SK-N-SH treated with all-trans-retinoic acid at 6 μM for 48 hours (cell line): ENCODE data around the gene SLC18A2.
A peak's percentile ranks its signal among the peaks of the same experiment; 100 is the strongest.

Source experiments
- ATAC-seq: fragments of 200-7000 bp; cut with Tn5 transposase; 3 replicates; pipeline ENCODE4 v1.9.1; 2020; ENCODE audit warnings: mild to moderate bottlenecking, moderate library complexity
- ARNTL ChIP-seq: fragments of 450-650 bp; formaldehyde crosslinking; IDR thresholded peaks from 2 replicates; pipeline ENCODE4 v1.5.0; 2020; ENCODE audit warnings: low read depth, mild to moderate bottlenecking, moderate library complexity, borderline replicate concordance
- CREB5 ChIP-seq: fragments of 250-450 bp; sonication (Bioruptor Pico); IDR thresholded peaks from 2 replicates; pipeline ENCODE4 v1.5.1; 2020; ENCODE audit warnings: low read depth, mild to moderate bottlenecking, moderate library complexity
- CSDC2 ChIP-seq: fragments of 250-450 bp; sonication (Bioruptor Pico); IDR thresholded peaks from 2 replicates; pipeline ENCODE4 v1.5.0; 2020; ENCODE audit warnings: mild to moderate bottlenecking, moderate library complexity
- CSRNP3 ChIP-seq: fragments of 250-450 bp; sonication (Bioruptor Pico); IDR thresholded peaks from 2 replicates; pipeline ENCODE4 v1.5.1; 2021; ENCODE audit warnings: mild to moderate bottlenecking, moderate library complexity
- ESRRG ChIP-seq: fragments of 250-450 bp; sonication (Bioruptor Pico); IDR thresholded peaks from 2 replicates; pipeline ENCODE4 v1.6.1; 2021; ENCODE audit warnings: mild to moderate bottlenecking
- GLIS3 ChIP-seq: fragments of 250-450 bp; sonication (Bioruptor Pico); IDR thresholded peaks from 2 replicates; pipeline ENCODE4 v1.5.0; 2020; ENCODE audit warnings: mild to moderate bottlenecking, moderate library complexity
- ISL1 ChIP-seq: fragments of 250-450 bp; sonication (Bioruptor Pico); IDR thresholded peaks from 2 replicates; pipeline ENCODE4 v2.1.2; 2022; ENCODE audit warnings: mild to moderate bottlenecking, moderate library complexity
- PATZ1 ChIP-seq: fragments of 250-450 bp; sonication (Bioruptor Pico); IDR thresholded peaks from 2 replicates; pipeline ENCODE4 v1.8.0; 2020; ENCODE audit warnings: mild to moderate bottlenecking, moderate library complexity, borderline replicate concordance
- POU6F1 ChIP-seq: fragments of 250-450 bp; sonication (Bioruptor Pico); IDR thresholded peaks from 2 replicates; pipeline ENCODE4 v1.8.0; 2021; ENCODE audit warnings: low read depth, mild to moderate bottlenecking, moderate library complexity, borderline replicate concordance
- RARB ChIP-seq: fragments of 250-450 bp; sonication (Bioruptor Pico); IDR thresholded peaks from 2 replicates; pipeline ENCODE4 v1.8.0; 2021; ENCODE audit warnings: mild to moderate bottlenecking, moderate library complexity
- SNAI2 ChIP-seq: fragments of 250-450 bp; sonication (Bioruptor Pico); IDR thresholded peaks from 2 replicates; pipeline ENCODE4 v1.5.0; 2020; ENCODE audit warnings: mild to moderate bottlenecking, moderate library complexity
- TCF4 ChIP-seq: fragments of 250-450 bp; sonication (Bioruptor Pico); IDR thresholded peaks from 2 replicates; pipeline ENCODE4 v1.8.0; 2021; ENCODE audit warnings: mild to moderate bottlenecking, moderate library complexity, borderline replicate concordance
- TSHZ2 ChIP-seq: fragments of 250-450 bp; sonication (Bioruptor Pico); IDR thresholded peaks from 2 replicates; pipeline ENCODE4 v1.5.0; 2020; ENCODE audit warnings: mild to moderate bottlenecking, moderate library complexity
- ZC3H10 ChIP-seq: fragments of 250-450 bp; sonication (Bioruptor Pico); IDR thresholded peaks from 2 replicates; pipeline ENCODE4 v1.5.1; 2021; ENCODE audit warnings: mild to moderate bottlenecking, moderate library complexity
- ZFP3 ChIP-seq: fragments of 250-450 bp; sonication (Bioruptor Pico); IDR thresholded peaks from 2 replicates; pipeline ENCODE4 v1.5.0; 2020; ENCODE audit warnings: mild to moderate bottlenecking, moderate library complexity
- ZNF565 ChIP-seq: fragments of 450-650 bp; formaldehyde crosslinking; conservative IDR thresholded peaks from 2 replicates; pipeline ENCODE4 v1.5.0; 2020; ENCODE audit warnings: low read depth, mild to moderate bottlenecking, moderate library complexity
- ZNF70 ChIP-seq: fragments of 450-650 bp; formaldehyde crosslinking; IDR thresholded peaks from 2 replicates; pipeline ENCODE4 v1.5.0; 2020; ENCODE audit warnings: mild to moderate bottlenecking, moderate library complexity

The SLC18A2 gene

GRCh38 chr10:117320050-117320665 is 79.2 kb downstream of the SLC18A2 start:
- TF ChIP-seq CSRNP3 (CRISPR knock-in tag) (no peak), TSHZ2 (CRISPR knock-in tag) (no peak), ARNTL (CRISPR knock-in tag) (no peak), ESRRG (CRISPR knock-in tag) (no peak), GLIS3 (CRISPR knock-in tag) (no peak), ZNF70 (no peak), ISL1 (no peak), ZC3H10 (CRISPR knock-in tag) (no peak), ZFP3 (CRISPR knock-in tag) (no peak)
- ATAC-seq = peak; percentile 76; the same call in 2 of the 3 replicates

DNA sequence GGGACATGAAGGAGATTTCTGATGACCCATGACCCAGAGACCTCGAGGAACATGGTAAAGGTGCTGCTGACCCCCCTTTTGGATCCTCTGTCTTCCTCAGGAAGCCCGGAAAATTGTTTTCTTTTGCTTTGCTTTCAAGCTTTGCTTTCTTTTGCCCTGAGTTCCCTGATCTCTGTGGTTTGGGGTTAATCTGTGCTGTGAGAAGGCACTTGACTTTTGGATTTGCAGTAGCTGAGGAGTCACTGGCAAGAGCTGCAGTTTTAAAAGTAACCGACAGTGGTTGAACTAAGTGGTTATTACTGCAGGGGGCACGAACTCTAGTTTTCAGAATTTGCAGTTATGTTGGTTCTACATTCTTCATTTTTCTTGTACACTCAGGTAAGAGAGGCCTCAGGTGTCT is 81.3 kb downstream of the SLC18A2 start:
- ATAC-seq = no peak

More for the DNA sequence above, 81.3 kb downstream of the SLC18A2 start:
- TF ChIP-seq SNAI2 (CRISPR knock-in tag) (no peak), POU6F1 (CRISPR knock-in tag) (no peak), ZNF565 (CRISPR knock-in tag) (no peak), TCF4 (CRISPR knock-in tag) (no peak), ZC3H10 (CRISPR knock-in tag) (no peak), GLIS3 (CRISPR knock-in tag) (no peak), ESRRG (CRISPR knock-in tag) (no peak), CSDC2 (no peak), CREB5 (no peak), PATZ1 (CRISPR knock-in tag) (no peak), RARB (CRISPR knock-in tag) (no peak), ISL1 (no peak), CSRNP3 (CRISPR knock-in tag) (no peak), ZNF70 (no peak)
